A673 (cell line): ENCODE data around the gene CASZ1. TPM values are rescaled to one million over a fixed set of nuclear protein-coding genes. Genes with fewer than 3 reads are reported as not detected.

Source experiments
- BruUV-seq: library from RNA; stranded (reverse); fragments of 400-500 nt; replicated peaks from 2 replicates; lab custom pipeline; 2021; lab: Mats Ljungman, UMichigan
- CTCF ChIA-PET: fragments of 300-600 bp; sonication (Branson Sonifier 250); formaldehyde crosslinking; loops from one replicate; lab custom pipeline; 2022; ENCODE audit warnings: antibody characterized with exemption; lab: Charles Lee
- POLR2A ChIA-PET: fragments of 300-600 bp; sonication (Branson Sonifier 250); formaldehyde crosslinking; loops from one replicate; lab custom pipeline; 2022; ENCODE audit warnings: antibody characterized with exemption; ENCODE audit not compliant: low non-redundant PET; lab: Charles Lee
- DNase-seq: peaks from one replicate; pipeline ENCODE4 v3.0.0-alpha.2; 2015; ENCODE audit warnings: low spot score
- H3K27ac ChIP-seq: fragments of 200-600 bp; sonication (generic); 2 replicates; pipeline ENCODE4 v1.5.1; 2016; ENCODE audit warnings: mixed run types, low read depth, mild to moderate bottlenecking, mixed read lengths, antibody characterized with exemption, low read length; ENCODE audit not compliant: poor library complexity, severe bottlenecking
- H3K27me3 ChIP-seq: fragments of 200-600 bp; sonication (generic); replicated peaks from 2 replicates; pipeline ENCODE4 v1.6.1; 2017; ENCODE audit warnings: mixed run types, low read depth, mild to moderate bottlenecking, mixed read lengths, antibody characterized with exemption, low read length; ENCODE audit not compliant: insufficient read depth, poor library complexity
- H3K36me3 ChIP-seq: fragments of 200-600 bp; sonication (generic); 2 replicates; pipeline ENCODE4 v1.6.1; 2016; ENCODE audit warnings: mixed run types, mild to moderate bottlenecking, mixed read lengths, antibody characterized with exemption, low read length; ENCODE audit not compliant: insufficient read depth, poor library complexity, severe bottlenecking
- H3K4me1 ChIP-seq: fragments of 200-600 bp; sonication (generic); 2 replicates; pipeline ENCODE4 v1.6.1; 2017; ENCODE audit warnings: mixed run types, mild to moderate bottlenecking, mixed read lengths, antibody characterized with exemption, low read length; ENCODE audit not compliant: insufficient read depth, poor library complexity, severe bottlenecking
- H3K4me3 ChIP-seq: fragments of 200-600 bp; sonication (generic); 2 replicates; pipeline ENCODE4 v1.5.1; 2016; ENCODE audit warnings: low read depth, mixed run types, mild to moderate bottlenecking, mixed read lengths, low read length; ENCODE audit not compliant: poor library complexity, severe bottlenecking
- H3K9me3 ChIP-seq: fragments of 200-600 bp; sonication (generic); 2 replicates; pipeline ENCODE4 v1.6.1; 2016; ENCODE audit warnings: mixed run types, low read depth, mild to moderate bottlenecking, mixed read lengths, antibody characterized with exemption, low read length; ENCODE audit not compliant: poor library complexity, severe bottlenecking
- EZH2 ChIP-seq: fragments of 200-600 bp; sonication (generic); IDR thresholded peaks from 2 replicates; pipeline ENCODE4 v1.6.1; 2017; ENCODE audit warnings: borderline replicate concordance, low read depth, mild to moderate bottlenecking, mixed read lengths, antibody characterized with exemption, low read length; ENCODE audit not compliant: poor library complexity, severe bottlenecking
- intact Hi-C: fragments of 100-400 bp; cut with micrococcal nuclease; formaldehyde crosslinking; loops from one replicate; pipeline ENCODE4 v1.10.0; 2022; ENCODE audit not compliant: unreplicated experiment
- total RNA-seq: library from RNA; stranded (reverse); gene quantifications from 2 replicates; pipeline ENCODE4 v1.2.3, GENCODE V29; 2021
- TF ChIP-seq, protein P1 (sequence below): fragments of 300-800, 200-600 bp; sonication (generic); conservative IDR thresholded peaks from 2 replicates; pipeline ENCODE4 v1.5.1; 2017; ENCODE audit warnings: low read depth, mild to moderate bottlenecking, antibody characterized with exemption, low read length, moderate library complexity, mixed read lengths

CASZ1 gene
- total RNA-seq, 1 experiment from 2014 or later: 1.9 TPM

- no TSS peak for BruUV-seq
- DNase-seq: no peak
- intact Hi-C loops: no loop called here
- POLR2A ChIA-PET: no interaction called here
- CTCF ChIA-PET: no interaction called here
- no peaks in the 10 kb centered on the region for H3K27me3 ChIP-seq
- no peaks in the 10 kb centered on the region for H3K9me3 ChIP-seq
- TF ChIP-seq, protein P1, sequence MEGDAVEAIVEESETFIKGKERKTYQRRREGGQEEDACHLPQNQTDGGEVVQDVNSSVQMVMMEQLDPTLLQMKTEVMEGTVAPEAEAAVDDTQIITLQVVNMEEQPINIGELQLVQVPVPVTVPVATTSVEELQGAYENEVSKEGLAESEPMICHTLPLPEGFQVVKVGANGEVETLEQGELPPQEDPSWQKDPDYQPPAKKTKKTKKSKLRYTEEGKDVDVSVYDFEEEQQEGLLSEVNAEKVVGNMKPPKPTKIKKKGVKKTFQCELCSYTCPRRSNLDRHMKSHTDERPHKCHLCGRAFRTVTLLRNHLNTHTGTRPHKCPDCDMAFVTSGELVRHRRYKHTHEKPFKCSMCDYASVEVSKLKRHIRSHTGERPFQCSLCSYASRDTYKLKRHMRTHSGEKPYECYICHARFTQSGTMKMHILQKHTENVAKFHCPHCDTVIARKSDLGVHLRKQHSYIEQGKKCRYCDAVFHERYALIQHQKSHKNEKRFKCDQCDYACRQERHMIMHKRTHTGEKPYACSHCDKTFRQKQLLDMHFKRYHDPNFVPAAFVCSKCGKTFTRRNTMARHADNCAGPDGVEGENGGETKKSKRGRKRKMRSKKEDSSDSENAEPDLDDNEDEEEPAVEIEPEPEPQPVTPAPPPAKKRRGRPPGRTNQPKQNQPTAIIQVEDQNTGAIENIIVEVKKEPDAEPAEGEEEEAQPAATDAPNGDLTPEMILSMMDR: no peak
- no peak for TF ChIP-seq EZH2
- no peak overlapping the region for H3K4me3 ChIP-seq
- no peaks in the 10 kb centered on the region for H3K4me1 ChIP-seq
- H3K27ac ChIP-seq: no peak overlapping the region
- H3K36me3 ChIP-seq: no peaks in the 10 kb centered on the region
Measured at GRCh38 chr1:10744029-10744428, 52.4 kb downstream of the CASZ1 start.

- Histone ChIP-seq H3K4me1 (no peaks in the 10 kb centered on the region), H3K27me3 (no peaks in the 10 kb centered on the region), H3K4me3 (no peak overlapping the region), H3K27ac (no peak overlapping the region), H3K36me3 (no peaks in the 10 kb centered on the region), H3K9me3 (no peaks in the 10 kb centered on the region)
- no peak for DNase-seq
- intact Hi-C loops: no loop called here
- TF ChIP-seq EZH2: no peak
- TF ChIP-seq, protein P1: no peak
- CTCF ChIA-PET: no interaction called here
- POLR2A ChIA-PET: no interaction called here
- no TSS peak for BruUV-seq
Measured at GRCh38 chr1:10741696-10742095, 54.8 kb downstream of the CASZ1 start.

DNA sequence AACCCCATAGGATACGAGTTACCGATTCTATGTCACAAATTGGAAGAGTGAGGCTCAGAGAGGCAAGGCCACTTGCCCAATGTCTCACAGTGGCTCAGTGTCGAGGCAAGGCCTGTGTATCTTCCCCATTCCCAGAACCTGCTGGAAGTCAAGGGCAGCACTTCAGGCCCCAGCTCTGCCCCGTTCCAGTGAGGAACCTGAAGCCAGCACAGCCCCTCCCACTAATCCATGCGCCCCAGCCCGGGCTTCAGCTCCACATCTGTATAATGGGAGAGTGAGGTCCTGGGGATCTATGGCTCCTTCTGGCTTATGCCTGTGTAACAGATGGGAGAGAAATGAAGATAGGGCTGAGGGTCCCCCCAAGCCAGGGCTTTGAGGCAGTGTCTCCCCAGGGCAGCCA lies 56.3 kb downstream of the CASZ1 start:
- no peaks in the 10 kb centered on the region for H3K9me3 ChIP-seq
- no peaks in the 10 kb centered on the region for H3K36me3 ChIP-seq
- BruUV-seq: no TSS peak
- peaks cover 4% of the 10 kb centered on the region for H3K4me1 ChIP-seq
- no peak overlapping the region for H3K4me3 ChIP-seq
- no peaks in the 10 kb centered on the region for H3K27me3 ChIP-seq
- ChIA-PET POLR2A (no interaction called here), CTCF (interaction anchor here (0.6 kb wide), 1 partner anchor 115 kb away, joined by 5 read pairs; no protein-coding TSS in a partner anchor)
- intact Hi-C loops: no loop called here
- no peak for DNase-seq
- TF ChIP-seq, protein P1: no peak
- no peak for TF ChIP-seq EZH2
- H3K27ac ChIP-seq: no peak overlapping the region
